Heart left ventricle (tissue), 13 donors: ENCODE data around the gene ASXL2.

Experiments
- POLR2A ChIP-seq, 2 donors: fragments of 450-650 bp; IDR thresholded peaks; one replicate each; pipeline ENCODE4 v1.6.1; 2017; ENCODE audit warnings: antibody characterized with exemption in 2 of 2, mild to moderate bottlenecking in 2 of 2, moderate library complexity in 2 of 2
- TF ChIP-seq, protein P1 (sequence below), 12 donors: fragments of 200-600 bp; sonication (generic) in 4 of 12; IDR thresholded peaks; one replicate each; pipeline versions ENCODE4 v1.5.0 to v1.8.0; 2018 to 2022; ENCODE audit warnings: antibody characterized with exemption in 12 of 12, mild to moderate bottlenecking in 5 of 12
- donor health status: ischemic (EF 13 %, LVEDD 7.1; RV severe dilation, severe dysfunction).
- donor health status: DM: no; HTN: yes; CAD: no.
- donor health status: DM: no; HTN: no; CAD: no.
- donor health status: ischemic (EF 25% LVEDD 6.9; RV normal size, moderate dysfunction).
- donor health status: ischemic (EF 25% LVEDD 5.7; RV mildly dilated, moderate dysfunction).
- donor health status: ischemic (EF 35%, LVEDD 5.7; RV mildly dilated, moderate dysfunction).
- donor health status: nonischemic (EF 11% LVEDD 7.7; RV severe dilation, severe dysfunction).
- donor health status: DM: yes; HTN: yes; CAD: no.
- donor health status: PGD.
- donor health status: ischemic (EF 29% LVEDD 5.4; RV normal size, mild dysfunction).
- donor health status: nonischemic (EF 23%, LVEDD 6.1; RV moderate dilation, normal function).

DNA sequence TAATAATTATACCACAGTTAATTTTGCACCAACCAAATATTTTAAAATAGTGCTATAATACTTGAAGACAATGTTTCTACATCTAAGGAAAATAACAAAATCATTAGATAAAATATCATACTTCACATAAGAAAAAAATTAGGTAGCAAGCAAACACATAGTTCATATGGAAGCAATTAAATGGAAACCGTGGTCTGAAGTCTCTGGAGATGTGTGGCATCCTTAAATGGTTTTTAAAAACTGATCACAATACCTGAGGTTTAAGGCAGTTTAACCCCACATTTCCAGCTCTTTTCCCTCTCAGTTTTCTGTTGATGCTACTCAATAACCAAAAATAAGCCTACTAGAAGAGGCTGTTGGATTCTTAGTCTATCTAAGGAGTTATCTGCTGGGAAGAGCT lies 71.3 kb downstream of the ASXL2 start:
- TF ChIP-seq, protein P1, sequence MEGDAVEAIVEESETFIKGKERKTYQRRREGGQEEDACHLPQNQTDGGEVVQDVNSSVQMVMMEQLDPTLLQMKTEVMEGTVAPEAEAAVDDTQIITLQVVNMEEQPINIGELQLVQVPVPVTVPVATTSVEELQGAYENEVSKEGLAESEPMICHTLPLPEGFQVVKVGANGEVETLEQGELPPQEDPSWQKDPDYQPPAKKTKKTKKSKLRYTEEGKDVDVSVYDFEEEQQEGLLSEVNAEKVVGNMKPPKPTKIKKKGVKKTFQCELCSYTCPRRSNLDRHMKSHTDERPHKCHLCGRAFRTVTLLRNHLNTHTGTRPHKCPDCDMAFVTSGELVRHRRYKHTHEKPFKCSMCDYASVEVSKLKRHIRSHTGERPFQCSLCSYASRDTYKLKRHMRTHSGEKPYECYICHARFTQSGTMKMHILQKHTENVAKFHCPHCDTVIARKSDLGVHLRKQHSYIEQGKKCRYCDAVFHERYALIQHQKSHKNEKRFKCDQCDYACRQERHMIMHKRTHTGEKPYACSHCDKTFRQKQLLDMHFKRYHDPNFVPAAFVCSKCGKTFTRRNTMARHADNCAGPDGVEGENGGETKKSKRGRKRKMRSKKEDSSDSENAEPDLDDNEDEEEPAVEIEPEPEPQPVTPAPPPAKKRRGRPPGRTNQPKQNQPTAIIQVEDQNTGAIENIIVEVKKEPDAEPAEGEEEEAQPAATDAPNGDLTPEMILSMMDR (IDR thresholded peaks at IDR 0.05): no peak
- no peak for TF ChIP-seq POLR2A (IDR thresholded peaks at IDR 0.05)
